CMK (cell line): ENCODE data around the gene RACGAP1.
"Not testable (repeated sequence)": the region's sequence is repeated elsewhere in the genome, so short reads cannot be mapped to it uniquely, and the experiment has no call there.

Experiments used
- DNase-seq: peaks from one replicate; pipeline ENCODE4 v3.0.0-alpha.2; 2010; ENCODE audit warnings: low read depth

RACGAP1 gene

GRCh38 chr12:50030449-50030848, 5.2 kb upstream of the RACGAP1 start:
- DNase-seq: not testable (repeated sequence)

- DNase-seq: no peak
Measured at GRCh38 chr12:50026691-50027090, 1.4 kb upstream of the RACGAP1 start.

- DNase-seq: no peak
Measured at GRCh38 chr12:50024805-50025186, 498 bp downstream of the RACGAP1 start.

GRCh38 chr12:50024227-50024626, 1.1 kb downstream of the RACGAP1 start:
- no peak for DNase-seq

GRCh38 chr12:50022903-50023302, 2.4 kb downstream of the RACGAP1 start:
- no peak for DNase-seq

- DNase-seq: no peak
Measured at GRCh38 chr12:50021031-50021430, 4.3 kb downstream of the RACGAP1 start.

- DNase-seq: no peak
Measured at GRCh38 chr12:50019524-50019923, 5.8 kb downstream of the RACGAP1 start.

GRCh38 chr12:50018968-50019367, 6.3 kb downstream of the RACGAP1 start:
- no peak for DNase-seq

GRCh38 chr12:50018154-50018553, 7.1 kb downstream of the RACGAP1 start:
- DNase-seq: no peak

- no peak for DNase-seq
Measured at GRCh38 chr12:50017641-50018040, 7.7 kb downstream of the RACGAP1 start.

- DNase-seq: no peak
Measured at GRCh38 chr12:50016501-50017475, 8.5 kb downstream of the RACGAP1 start.

- DNase-seq: no peak
Measured at GRCh38 chr12:50014342-50014741, 11.0 kb downstream of the RACGAP1 start.

GRCh38 chr12:50013361-50014147, 11.7 kb downstream of the RACGAP1 start:
- DNase-seq: no peak

- DNase-seq: no peak
Measured at GRCh38 chr12:50006754-50007442, 18.4 kb downstream of the RACGAP1 start.

- no peak for DNase-seq
Measured at GRCh38 chr12:50006280-50006679, 19.0 kb downstream of the RACGAP1 start.

- DNase-seq: no peak
Measured at GRCh38 chr12:50005175-50005574, 20.1 kb downstream of the RACGAP1 start.

GRCh38 chr12:50004696-50005095, 20.6 kb downstream of the RACGAP1 start:
- DNase-seq: no peak

- DNase-seq: no peak
Measured at GRCh38 chr12:50003595-50003994, 21.7 kb downstream of the RACGAP1 start.

GRCh38 chr12:49998453-49998852, 26.8 kb downstream of the RACGAP1 start:
- DNase-seq: no peak

- DNase-seq: no peak
Measured at GRCh38 chr12:49990273-49990672, 35.0 kb downstream of the RACGAP1 start.

- not testable (repeated sequence) for DNase-seq
Measured at GRCh38 chr12:49989400-49989799, 35.9 kb downstream of the RACGAP1 start.

GRCh38 chr12:49987625-49988303, 37.5 kb downstream of the RACGAP1 start:
- no peak for DNase-seq
